ENCODE measurements around the gene DCPS.
"Not testable (repeated sequence)": the region's sequence is repeated elsewhere in the genome, so short reads cannot be mapped to it uniquely, and the experiment has no call there.

Gene DCPS

DNA sequence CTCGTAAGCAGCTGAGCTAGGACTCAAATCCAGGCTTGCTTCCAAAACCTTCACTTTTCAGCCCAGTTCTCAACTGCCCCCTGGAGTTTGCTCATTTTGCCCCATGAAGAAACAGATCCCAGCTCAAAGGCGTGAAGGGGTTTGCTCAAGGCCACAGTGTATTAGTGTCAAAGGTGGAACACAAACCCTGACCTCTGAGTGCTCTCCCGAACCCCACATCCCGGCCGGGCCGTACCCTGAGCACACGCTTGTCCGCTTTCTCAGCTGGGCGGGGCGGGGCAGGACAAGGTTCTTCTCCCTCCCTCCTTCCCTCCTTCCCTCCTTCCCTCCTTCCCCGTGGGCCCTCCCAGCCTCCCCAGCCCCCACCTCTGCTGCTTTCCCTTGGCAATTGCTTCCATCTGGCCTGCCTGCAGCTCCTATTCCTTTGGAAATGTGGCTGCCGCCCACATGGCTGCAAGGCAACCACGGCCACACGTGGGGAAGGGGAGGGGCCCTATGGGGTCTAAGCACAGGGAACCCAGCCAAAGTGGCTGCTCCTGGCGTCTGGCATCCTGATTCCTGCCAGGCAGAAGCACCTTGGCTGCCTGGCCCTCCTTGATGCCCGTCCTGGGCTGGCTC, 55.7 kb downstream of the DCPS start:
- no peak overlapping the region for H3K4me3 ChIP-seq (ENCODE audit: low read length)
- TF ChIP-seq, protein P1, sequence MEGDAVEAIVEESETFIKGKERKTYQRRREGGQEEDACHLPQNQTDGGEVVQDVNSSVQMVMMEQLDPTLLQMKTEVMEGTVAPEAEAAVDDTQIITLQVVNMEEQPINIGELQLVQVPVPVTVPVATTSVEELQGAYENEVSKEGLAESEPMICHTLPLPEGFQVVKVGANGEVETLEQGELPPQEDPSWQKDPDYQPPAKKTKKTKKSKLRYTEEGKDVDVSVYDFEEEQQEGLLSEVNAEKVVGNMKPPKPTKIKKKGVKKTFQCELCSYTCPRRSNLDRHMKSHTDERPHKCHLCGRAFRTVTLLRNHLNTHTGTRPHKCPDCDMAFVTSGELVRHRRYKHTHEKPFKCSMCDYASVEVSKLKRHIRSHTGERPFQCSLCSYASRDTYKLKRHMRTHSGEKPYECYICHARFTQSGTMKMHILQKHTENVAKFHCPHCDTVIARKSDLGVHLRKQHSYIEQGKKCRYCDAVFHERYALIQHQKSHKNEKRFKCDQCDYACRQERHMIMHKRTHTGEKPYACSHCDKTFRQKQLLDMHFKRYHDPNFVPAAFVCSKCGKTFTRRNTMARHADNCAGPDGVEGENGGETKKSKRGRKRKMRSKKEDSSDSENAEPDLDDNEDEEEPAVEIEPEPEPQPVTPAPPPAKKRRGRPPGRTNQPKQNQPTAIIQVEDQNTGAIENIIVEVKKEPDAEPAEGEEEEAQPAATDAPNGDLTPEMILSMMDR (IDR thresholded peaks at IDR 0.05; ENCODE audit: insufficient read depth, low read depth, low read length, missing control alignments): no peak

DNA sequence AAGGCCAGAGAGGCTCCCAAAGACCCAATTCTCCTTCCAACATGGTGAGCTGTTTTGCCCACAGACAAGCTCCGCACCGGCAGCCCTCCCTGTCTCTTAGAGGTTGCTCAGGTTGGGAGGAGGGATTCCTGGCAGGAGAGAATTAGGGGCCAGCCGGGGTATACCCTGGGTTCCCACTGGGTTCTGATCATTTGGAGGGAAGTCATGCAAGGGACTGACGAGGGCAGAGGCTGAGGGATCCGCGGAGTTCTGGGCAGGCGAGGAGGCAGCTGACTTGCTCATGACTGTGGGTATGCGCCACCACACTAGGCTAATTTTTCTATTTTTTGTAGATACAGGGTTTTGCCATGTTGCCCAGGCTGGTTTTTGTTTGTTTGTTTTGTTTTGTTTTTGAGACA, 56.2 kb downstream of the DCPS start:
- H3K4me3 ChIP-seq (ENCODE audit: low read length): no peak overlapping the region
- DNase-seq (ENCODE audit: low read depth): no peak
- TF ChIP-seq, protein P1 (IDR thresholded peaks at IDR 0.05; ENCODE audit: insufficient read depth, low read depth, low read length, missing control alignments): no peak

More for the DNA sequence above, 55.7 kb downstream of the DCPS start:
- DNase-seq (ENCODE audit: low read depth): no peak

DNA sequence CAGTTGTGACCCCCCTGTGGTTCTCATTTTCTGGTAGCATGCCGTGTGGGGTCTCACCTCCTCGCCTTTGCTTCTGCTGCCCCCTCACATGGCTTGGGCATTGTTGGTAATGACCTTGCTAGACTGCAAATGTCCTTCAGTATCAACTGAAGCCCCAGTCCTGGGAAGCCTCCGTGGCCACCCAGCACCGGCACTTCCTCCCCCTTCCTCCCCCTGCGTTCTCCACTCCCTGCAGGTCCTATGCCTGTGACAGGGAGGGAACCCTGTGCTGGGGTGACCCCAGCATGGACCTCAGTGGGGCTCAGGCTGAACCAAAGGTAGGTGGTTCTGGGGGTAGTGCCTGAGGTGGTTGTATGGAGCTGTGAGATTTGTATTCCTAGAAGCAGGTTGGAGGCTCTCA, 57.5 kb downstream of the DCPS start:
- H3K4me3 ChIP-seq (ENCODE audit: low read length): no peak overlapping the region
- TF ChIP-seq, protein P1 (IDR thresholded peaks at IDR 0.05; ENCODE audit: insufficient read depth, low read depth, low read length, missing control alignments): no peak
- no peak for DNase-seq (ENCODE audit: low read depth)

DNA sequence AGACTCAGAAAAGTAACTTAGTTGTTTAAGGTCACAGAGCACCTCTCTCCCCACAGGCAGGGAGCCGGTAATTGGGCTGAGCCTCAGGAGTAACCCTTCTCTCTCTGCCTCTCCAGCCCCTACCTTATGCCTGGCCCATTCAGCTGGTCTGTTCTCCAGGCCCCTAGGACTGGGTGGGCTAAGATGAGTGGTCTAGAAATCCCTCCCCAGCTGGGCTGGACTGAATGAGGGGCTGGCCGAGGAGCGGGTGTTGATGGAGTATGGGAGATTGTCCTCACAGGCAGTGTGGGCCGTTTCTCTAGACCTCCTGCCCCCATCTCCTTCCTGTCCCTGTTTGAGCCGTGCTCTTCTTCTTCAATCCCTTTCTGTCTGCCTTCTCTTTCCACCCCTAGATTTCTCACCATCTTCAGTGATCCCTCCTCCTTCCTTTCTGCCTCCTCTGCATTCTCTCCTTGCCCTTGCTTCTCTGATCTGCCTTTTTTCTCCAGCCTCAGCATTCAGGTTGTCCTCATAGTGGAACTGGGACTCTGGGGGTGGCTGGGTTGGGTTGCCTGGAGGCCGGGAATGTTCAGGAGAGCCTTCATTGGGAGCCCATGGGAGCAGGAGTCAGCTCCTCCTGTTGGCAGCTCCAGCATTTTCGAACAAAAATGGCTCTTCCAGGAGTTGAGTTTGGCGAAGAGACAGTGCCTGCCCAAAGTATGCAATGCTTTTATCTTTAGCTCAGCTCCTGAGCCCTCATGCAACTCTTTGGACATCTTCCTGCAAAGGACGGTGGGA, 59.2 kb downstream of the DCPS start:
- DNase-seq (ENCODE audit: low read depth): no peak
- TF ChIP-seq, protein P1 (IDR thresholded peaks at IDR 0.05; ENCODE audit: insufficient read depth, low read depth, low read length, missing control alignments): no peak
- no peak overlapping the region for H3K4me3 ChIP-seq (ENCODE audit: low read length)

DNA sequence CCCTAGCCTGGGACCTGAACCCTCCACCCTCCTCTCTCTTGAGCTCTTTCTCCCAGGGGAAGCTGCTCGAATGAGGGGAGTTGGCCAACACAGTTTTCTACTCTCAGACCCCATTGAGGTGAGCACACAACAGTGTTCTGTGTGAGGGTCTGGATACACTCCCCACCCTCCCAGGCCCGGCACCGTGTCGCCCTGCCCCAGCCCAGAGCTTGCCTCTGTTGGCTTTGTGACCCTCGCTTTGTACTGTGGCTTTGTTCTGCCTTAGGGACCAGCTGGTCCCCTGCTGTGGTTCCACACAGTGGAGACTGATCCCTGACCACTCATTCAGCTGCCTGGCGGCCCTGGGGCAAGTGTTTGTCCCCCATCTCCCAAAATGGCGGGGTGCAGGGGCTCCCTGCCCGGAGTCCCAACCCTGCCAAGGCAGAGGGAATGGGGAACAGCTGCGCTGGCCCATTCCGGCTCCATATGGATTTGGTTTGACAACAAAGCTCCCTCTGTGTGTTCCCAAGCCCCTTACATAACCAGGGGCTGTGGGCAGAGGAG, 59.9 kb downstream of the DCPS start:
- no peak for DNase-seq (ENCODE audit: low read depth)
- H3K4me3 ChIP-seq (ENCODE audit: low read length): no peak overlapping the region
- TF ChIP-seq, protein P1 (IDR thresholded peaks at IDR 0.05; ENCODE audit: insufficient read depth, low read depth, low read length, missing control alignments): no peak

DNA sequence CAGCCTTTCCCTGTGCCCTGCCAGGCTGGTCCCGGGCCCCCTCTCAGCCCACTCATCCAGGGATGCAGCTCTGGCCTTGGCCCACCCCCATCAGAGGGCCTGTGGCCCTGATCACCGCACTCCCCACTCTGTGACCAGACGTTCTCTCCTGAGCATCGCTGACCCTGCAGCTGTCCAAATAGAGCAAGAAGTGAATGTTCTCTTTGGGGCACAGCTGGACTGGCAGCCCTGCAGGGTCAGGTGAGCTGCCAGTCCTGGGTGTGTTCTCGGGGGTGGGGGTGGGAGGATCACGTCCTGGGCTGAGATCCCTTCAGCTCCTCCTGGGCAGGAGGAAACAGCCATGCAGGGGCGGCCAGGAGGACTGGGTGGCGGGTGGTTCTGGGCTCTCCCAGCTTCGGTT, 60.9 kb downstream of the DCPS start:
- not testable (repeated sequence) for H3K4me3 ChIP-seq (ENCODE audit: low read length); DNase-seq (ENCODE audit: low read depth)

DNA sequence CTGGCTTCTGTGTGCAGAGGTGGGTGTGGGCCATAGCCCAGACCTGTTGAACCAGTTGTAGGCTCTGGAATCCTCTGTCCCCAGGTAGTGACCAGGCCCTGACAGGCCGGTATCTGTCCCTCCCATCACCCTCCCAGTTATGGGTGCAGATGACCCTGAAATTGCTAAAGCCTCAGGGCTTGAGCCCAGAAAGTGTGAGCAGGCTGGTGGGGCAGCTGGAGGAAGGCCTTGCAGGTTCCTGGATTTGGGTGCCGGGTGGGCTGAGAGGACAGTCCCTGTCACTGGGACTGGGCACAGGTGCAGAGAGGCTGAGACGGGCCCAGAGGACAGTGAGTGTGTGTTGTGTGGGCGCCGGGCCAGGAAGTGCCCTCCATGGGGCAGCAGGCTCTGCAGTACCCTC, 61.6 kb downstream of the DCPS start:
- H3K4me3 ChIP-seq (ENCODE audit: low read length); DNase-seq (ENCODE audit: low read depth): not testable (repeated sequence)

All from epithelial cell of esophagus (primary cell).